Liver (tissue), 9 donors: ENCODE results near the gene IQCK. TPM values are rescaled to one million over a fixed set of nuclear protein-coding genes. Genes with fewer than 3 reads are reported as not detected.

Source experiments
- DNase-seq: peaks from one replicate; pipeline ENCODE4 v3.0.0-alpha.2; 2017; ENCODE audit warnings: low spot score
- H3K27ac ChIP-seq, 2 donors: one replicate each; pipeline ENCODE4 v1.7.0; 2013; ENCODE audit warnings: inconsistent platforms in 2 of 2, low read length in 2 of 2, control low read depth in 1 of 2, low read depth in 1 of 2, mild to moderate bottlenecking in 1 of 2
- H3K27me3 ChIP-seq, 4 donors: one replicate each; pipeline versions ENCODE4 v1.6.1 to v1.7.0; 2013; ENCODE audit warnings: low read length in 3 of 4, inconsistent platforms in 1 of 4, mild to moderate bottlenecking in 1 of 4, moderate library complexity in 1 of 4; ENCODE audit not compliant: control insufficient read depth in 4 of 4, insufficient read depth in 4 of 4
- H3K36me3 ChIP-seq, 4 donors: one replicate each; pipeline versions ENCODE4 v1.6.1 to v1.7.0; 2013; ENCODE audit warnings: low read length in 3 of 4, mild to moderate bottlenecking in 3 of 4, low read depth in 1 of 4, moderate library complexity in 1 of 4; ENCODE audit not compliant: control insufficient read depth in 4 of 4, insufficient read depth in 3 of 4
- H3K4me1 ChIP-seq, 4 donors: one replicate each; pipeline versions ENCODE4 v1.6.1 to v1.7.0; 2013; ENCODE audit warnings: low read length in 3 of 4, mild to moderate bottlenecking in 3 of 4, moderate library complexity in 1 of 4; ENCODE audit not compliant: control insufficient read depth in 4 of 4, insufficient read depth in 4 of 4
- H3K4me3 ChIP-seq, 3 donors: one replicate each; pipeline versions ENCODE4 v1.6.1 to v1.7.0; 2013; ENCODE audit warnings: low read length in 3 of 3, control low read depth in 1 of 3, low read depth in 1 of 3, mild to moderate bottlenecking in 1 of 3
- H3K9ac ChIP-seq, 2 donors: one replicate each; pipeline ENCODE4 v1.7.0; 2013; ENCODE audit warnings: low read length in 2 of 2, mild to moderate bottlenecking in 2 of 2, moderate library complexity in 2 of 2, control low read depth in 1 of 2, low read depth in 1 of 2
- H3K9me3 ChIP-seq, 4 donors: one replicate each; pipeline versions ENCODE4 v1.6.1 to v1.7.0; 2013; ENCODE audit warnings: low read length in 3 of 4; ENCODE audit not compliant: control insufficient read depth in 4 of 4
- CTCF ChIP-seq: fragments of 150-350 bp; IDR thresholded peaks from 2 replicates; pipeline ENCODE4 v1.5.1; 2017; ENCODE audit warnings: improper control_type of control experiment, low read depth, low read length; ENCODE audit not compliant: missing input control
- HNF4A ChIP-seq, 2 donors: conservative IDR thresholded peaks; 2 replicates each; pipeline ENCODE4 v1.6.1; 2016; ENCODE audit warnings: antibody characterized with exemption in 2 of 2, mild to moderate bottlenecking in 2 of 2
- JUND ChIP-seq, 2 donors: IDR thresholded peaks; 2 replicates each; pipeline ENCODE4 v1.6.1; 2016; ENCODE audit warnings: antibody characterized with exemption in 2 of 2
- NR2F2 ChIP-seq: IDR thresholded peaks from 2 replicates; pipeline ENCODE4 v1.6.1; 2016; ENCODE audit warnings: antibody characterized with exemption
- RAD21 ChIP-seq, 2 donors: IDR thresholded peaks; 2 replicates each; pipeline ENCODE4 v1.6.1; 2016; ENCODE audit warnings: antibody characterized with exemption in 2 of 2, mild to moderate bottlenecking in 2 of 2
- REST ChIP-seq: IDR thresholded peaks from 2 replicates; pipeline ENCODE4 v1.6.1; 2016; ENCODE audit warnings: antibody characterized with exemption, mild to moderate bottlenecking
- RXRA ChIP-seq, 2 donors: IDR thresholded peaks; 2 replicates each; pipeline ENCODE4 v1.6.1; 2017 to 2018; ENCODE audit warnings: antibody characterized with exemption in 2 of 2, mild to moderate bottlenecking in 1 of 2
- SP1 ChIP-seq: IDR thresholded peaks from 2 replicates; pipeline ENCODE4 v1.6.1; 2018; ENCODE audit warnings: antibody characterized with exemption, mild to moderate bottlenecking
- TAF1 ChIP-seq: conservative IDR thresholded peaks from 2 replicates; pipeline ENCODE4 v1.6.1; 2016; ENCODE audit warnings: antibody characterized with exemption, mild to moderate bottlenecking
- YY1 ChIP-seq: IDR thresholded peaks from 2 replicates; pipeline ENCODE4 v1.6.1; 2016; ENCODE audit warnings: antibody characterized with exemption, mild to moderate bottlenecking
- WGBS: extraction: QIAGEN DNeasy Blood & Tissue Kit; methylation state at CpG from one replicate; pipeline ENCODE4 v1.1.7; 2013; 5-methylcytosine and 5-hydroxymethylcytosine counted together
- polyA plus RNA-seq, 2 donors: library from polyadenylated mRNA; stranded (reverse) in 1 of 2; unstranded in 1 of 2; fragments of 200-250 nt in 1 of 2; fragments of >200 nt in 1 of 2; fragmentation: Nextera tagmentation in 1 of 2; extraction: Ambion mirVana in 1 of 2; gene quantifications; one replicate each; pipeline versions ENCODE4 v1.2.1 to v1.2.3, GENCODE V29; 2013 to 2015
- total RNA-seq, 2 donors: library from RNA; depleted of rRNA; stranded (reverse); fragments of >200 nt; gene quantifications; one replicate each; pipeline ENCODE4 v1.2.3, GENCODE V29; 2014
- TF ChIP-seq, protein P1 (sequence below): IDR thresholded peaks from 2 replicates; pipeline ENCODE4 v1.6.1; 2016; ENCODE audit warnings: antibody characterized with exemption
- donor health status: healthy.
- donor health status: healthy.
- donor health status: healthy.
- donor health status: healthy.
- donor health status: healthy.

Gene IQCK
- total and polyA plus RNA-seq, 4 donors = 2.1 to 4.4 (median 2.9) TPM

- Histone ChIP-seq H3K4me3 (no peak overlapping the region), H3K36me3 (no peaks in the 10 kb centered on the region), H3K27ac (no peak overlapping the region), H3K9me3 (no peaks in the 10 kb centered on the region), H3K27me3 (no peaks in the 10 kb centered on the region), H3K9ac (no peak overlapping the region), H3K4me1 (no peaks in the 10 kb centered on the region)
- DNase-seq = no peak
- TF ChIP-seq, protein P1, sequence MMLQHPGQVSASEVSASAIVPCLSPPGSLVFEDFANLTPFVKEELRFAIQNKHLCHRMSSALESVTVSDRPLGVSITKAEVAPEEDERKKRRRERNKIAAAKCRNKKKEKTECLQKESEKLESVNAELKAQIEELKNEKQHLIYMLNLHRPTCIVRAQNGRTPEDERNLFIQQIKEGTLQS = no peak
- TF ChIP-seq NR2F2 = peak; percentile 74
- 73% methylated on average over 8 of the region's 8 CpGs for WGBS
Measured at GRCh38 chr16:19757762-19758595, 39.9 kb downstream of the IQCK start.

DNA sequence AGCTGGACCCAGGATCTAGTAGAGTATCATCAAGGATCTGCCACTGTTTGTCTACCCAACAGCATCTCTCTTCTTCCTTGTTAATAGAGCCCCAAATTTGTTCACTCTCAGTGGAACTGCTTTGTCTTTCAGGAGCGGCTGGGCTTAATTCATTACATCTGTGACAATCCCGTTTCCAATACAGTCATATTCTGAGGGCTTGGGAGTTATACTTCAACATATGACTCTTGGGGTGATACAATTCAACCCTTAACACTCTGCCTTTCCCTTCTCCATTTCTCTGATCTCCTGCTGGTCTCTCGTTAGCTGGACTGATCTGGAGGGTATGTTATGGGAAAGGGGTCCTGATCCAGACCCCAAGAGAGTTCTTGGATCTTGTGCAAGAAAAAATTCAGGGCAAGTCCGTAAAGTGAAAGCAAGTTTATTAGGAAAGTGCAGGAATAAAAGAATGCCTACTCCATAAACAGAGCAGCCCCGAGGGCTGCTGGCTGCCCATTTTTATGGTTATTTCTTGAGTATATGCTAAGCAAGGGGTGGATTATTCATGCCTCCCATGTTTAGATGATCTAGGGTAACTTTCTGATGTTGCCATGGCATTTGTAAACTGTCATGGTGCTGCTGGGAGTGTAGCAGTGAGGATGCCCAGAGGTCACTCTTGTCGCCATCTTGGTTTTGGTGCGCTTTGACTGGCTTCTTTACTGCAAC, 42.4 kb downstream of the IQCK start:
- Histone ChIP-seq H3K9ac (no peak overlapping the region), H3K4me1 (no peaks in the 10 kb centered on the region), H3K4me3 (no peak overlapping the region), H3K36me3 (no peaks in the 10 kb centered on the region), H3K27ac (no peak overlapping the region), H3K9me3 (no peaks in the 10 kb centered on the region), H3K27me3 (no peaks in the 10 kb centered on the region)
- TF ChIP-seq HNF4A (conservative IDR thresholded peaks at IDR 0.05) (no peak), SP1 (no peak)
- TF ChIP-seq, protein P1 = no peak
- 94% methylated on average over 7 of the region's 7 CpGs for WGBS
- no peak for DNase-seq

DNA sequence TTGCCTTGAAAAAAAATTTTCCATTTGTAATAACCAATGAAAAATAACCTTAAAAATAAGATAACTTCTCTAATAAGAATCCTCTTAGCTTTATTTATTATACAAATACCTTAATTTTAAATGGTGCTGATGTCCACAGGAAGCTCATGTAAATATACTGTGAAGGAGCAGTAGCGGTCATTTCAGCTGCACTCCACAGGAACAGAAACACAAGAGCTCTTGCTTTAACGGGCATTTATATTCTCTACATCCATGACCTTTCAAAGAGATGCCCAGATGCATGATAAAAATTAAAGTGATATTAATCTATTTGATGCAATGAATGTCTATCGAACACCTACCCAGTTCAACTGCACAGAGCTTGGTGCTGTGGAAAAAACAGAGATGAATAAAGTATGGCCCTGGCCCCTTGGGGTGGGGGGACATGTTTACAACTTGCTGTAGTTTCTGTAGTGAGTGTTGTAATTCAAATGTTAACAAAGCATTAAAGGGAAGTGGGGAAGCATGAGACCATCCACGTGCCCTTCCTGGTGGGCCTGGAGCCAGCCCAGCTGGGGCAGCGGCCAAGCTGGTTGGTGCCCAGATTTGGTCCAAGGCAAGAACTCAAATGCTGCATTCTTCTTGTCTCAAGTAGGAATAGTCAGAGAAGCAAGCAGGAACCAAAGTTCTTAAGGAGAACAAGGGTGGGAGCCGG, 47.9 kb downstream of the IQCK start:
- no peaks in the 10 kb centered on the region for H3K36me3 ChIP-seq
- H3K4me1 ChIP-seq = no peaks in the 10 kb centered on the region
- 81% methylated on average over 6 of the region's 6 CpGs for WGBS
- DNase-seq = no peak
- H3K9me3 ChIP-seq = peaks cover 0 to 4% (median 0%) of the 10 kb centered on the region in 4 donors
- TF ChIP-seq RXRA (IDR thresholded peaks at IDR 0.05) (no peak), RAD21 (IDR thresholded peaks at IDR 0.05) (no peak), TAF1 (no peak), YY1 (no peak), CTCF (no peak), JUND (IDR thresholded peaks at IDR 0.05) (no peak), HNF4A (conservative IDR thresholded peaks at IDR 0.05) (no peak), REST (no peak)
- TF ChIP-seq, protein P1 = no peak
- H3K27me3 ChIP-seq = no peaks in the 10 kb centered on the region
- no peak overlapping the region for H3K27ac ChIP-seq
- H3K4me3 ChIP-seq = no peak overlapping the region
- no peak overlapping the region for H3K9ac ChIP-seq
